GM13976 (cell line): Measurements from ENCODE around the gene GPRASP2.
"Not testable (repeated sequence)": the region's sequence is repeated elsewhere in the genome, so short reads cannot be mapped to it uniquely, and the experiment has no call there.

Experiments used
- DNase-seq: peaks from one replicate; pipeline ENCODE4 v3.0.0; 2012; ENCODE audit warnings: low spot score
- CTCF ChIP-seq: IDR thresholded peaks from 2 replicates; pipeline ENCODE4 v1.5.1; 2012; ENCODE audit warnings: borderline replicate concordance, mild to moderate bottlenecking; ENCODE audit not compliant: insufficient read depth; ENCODE audit errors: extremely low read depth, missing control alignments, control extremely low read depth
- in situ Hi-C: fragments of 300-500 bp; cut with MboI; formaldehyde crosslinking; loops from one replicate; pipeline ENCODE4 v1.12.0; 2022; ENCODE audit warnings: low sequenced_read_pairs, mixed read lengths, inconsistent platforms; ENCODE audit not compliant: unreplicated experiment

Gene GPRASP2

GRCh38 chrX:102715967-102716366 lies 3.7 kb downstream of the GPRASP2 start:
- in situ Hi-C loops: no loop called here
- no peak for DNase-seq
- TF ChIP-seq CTCF: no peak

DNA sequence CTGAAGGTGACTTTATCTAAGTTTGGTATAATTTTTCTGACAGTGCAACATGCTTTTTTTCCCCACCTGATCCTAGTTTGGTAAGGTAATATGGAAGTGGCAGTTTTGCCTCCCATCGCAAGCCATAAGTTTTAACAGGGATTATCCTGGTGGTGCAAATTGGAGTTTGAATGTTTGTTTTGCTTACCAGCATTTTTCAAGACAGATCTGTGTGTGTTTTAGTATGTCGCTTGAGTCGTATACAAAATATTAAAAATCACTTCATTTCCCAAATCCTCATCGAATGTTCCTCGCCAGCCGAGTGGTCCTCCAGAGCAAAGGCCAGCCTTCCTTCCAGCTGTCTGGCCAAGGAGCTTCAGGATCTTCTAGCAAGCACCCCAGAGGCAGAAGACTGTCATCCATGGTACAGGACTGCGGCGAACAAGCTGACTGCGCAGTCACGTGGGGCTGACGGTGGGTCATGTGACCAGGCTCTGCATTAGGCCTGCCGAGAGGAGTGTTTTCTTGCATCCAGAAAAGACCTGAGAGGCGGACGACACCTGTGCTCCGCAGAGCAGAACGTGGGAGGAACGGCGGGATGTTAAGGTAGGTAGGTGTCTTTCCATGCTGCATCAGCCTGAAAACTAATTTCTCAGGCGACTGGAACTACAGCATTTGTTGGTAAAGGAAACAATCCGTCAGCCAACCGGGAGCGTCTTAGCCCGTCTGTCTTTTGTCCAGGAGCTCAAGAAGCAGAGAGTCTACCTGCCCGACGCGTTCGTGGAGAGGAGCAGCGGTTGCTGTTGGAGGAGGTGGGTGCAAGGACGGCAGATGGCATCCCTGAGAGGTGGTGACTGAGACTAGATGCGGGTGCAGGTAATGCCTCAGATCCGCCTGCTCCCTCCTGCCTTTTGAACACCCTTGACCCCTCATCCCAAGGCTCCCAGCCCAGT lies 8.3 kb downstream of the GPRASP2 start, which contains the start of gene GPRASP3:
Gene GPRASP3, plus strand, starts transcription at position 507 of the 932 bp plus-strand sequence. CDS start 28,253 bp downstream, outside the sequence.
- DNase-seq: peak; percentile 56
- in situ Hi-C loops: loop anchor here (10.0 kb wide), 1 partner anchor 56 kb away; no protein-coding TSS in a partner anchor
- TF ChIP-seq CTCF: no peak

DNA sequence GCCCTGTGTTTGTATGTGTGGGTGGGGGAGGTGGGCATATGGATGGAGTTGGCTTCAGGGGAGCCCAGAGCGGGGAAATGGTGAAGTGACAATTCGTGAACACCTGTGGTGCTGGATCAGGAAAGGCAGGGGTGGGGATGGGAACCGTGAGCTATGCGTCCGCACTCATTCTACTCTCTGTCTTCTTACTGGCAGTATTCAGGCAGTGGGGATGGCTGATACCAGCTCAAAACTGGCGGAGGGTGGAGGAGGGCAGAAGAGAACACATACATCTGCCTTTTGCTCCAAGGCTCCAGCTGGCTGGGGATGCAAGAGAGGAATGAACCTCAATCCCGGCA lies 8.9 kb downstream of the GPRASP2 start:
- in situ Hi-C loops: loop anchor here (10.0 kb wide), 1 partner anchor 56 kb away; no protein-coding TSS in a partner anchor
- DNase-seq: not testable (repeated sequence)

DNA sequence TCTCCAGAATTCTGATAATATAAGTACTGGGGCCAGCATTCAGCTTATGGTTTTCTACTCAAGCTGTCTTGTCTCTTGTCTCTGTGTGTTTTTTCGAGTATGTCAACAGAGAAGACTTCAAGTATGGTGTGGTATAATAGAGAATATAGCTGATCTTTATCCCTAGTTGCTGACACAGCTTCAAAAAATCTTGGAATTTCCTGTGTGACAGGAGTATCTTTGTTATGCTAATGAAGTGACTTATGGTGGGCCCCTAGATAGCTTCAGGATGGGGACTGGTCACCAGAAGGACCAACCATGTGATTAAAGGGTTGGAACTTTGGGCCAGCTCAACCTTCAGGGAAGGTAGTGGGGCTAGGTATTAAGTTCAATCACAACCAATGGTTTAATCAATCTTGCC lies 11.2 kb downstream of the GPRASP2 start:
- no peak for TF ChIP-seq CTCF
- in situ Hi-C loops: loop anchor here (10.0 kb wide), 1 partner anchor 59 kb away; no protein-coding TSS in a partner anchor
- DNase-seq: no peak

- TF ChIP-seq CTCF: no peak
- in situ Hi-C loops: loop anchor here (10.0 kb wide), 1 partner anchor 63 kb away; no protein-coding TSS in a partner anchor
- DNase-seq: no peak
These were observed 15.5 kb downstream of the GPRASP2 start for GRCh38 chrX:102727761-102728160.

DNA sequence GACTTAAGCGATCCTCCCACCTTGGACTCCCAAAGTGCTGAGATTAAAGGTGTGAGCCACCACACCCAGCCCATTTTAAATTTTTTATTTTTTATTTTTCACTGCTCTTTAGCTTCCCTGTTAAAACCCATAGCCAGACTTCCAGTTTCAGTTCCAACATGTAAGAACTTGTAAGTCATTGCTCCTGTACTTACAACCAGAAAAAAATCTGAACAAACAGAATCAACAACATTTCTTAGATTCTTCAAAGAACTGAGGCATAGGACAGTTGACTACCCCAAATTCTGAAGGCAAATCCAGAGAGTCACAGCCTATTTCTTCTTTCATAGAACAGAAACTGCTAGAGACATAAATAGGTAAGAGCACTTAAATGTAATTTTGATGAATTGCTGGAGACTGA lies 16.4 kb downstream of the GPRASP2 start:
- in situ Hi-C loops: loop anchor here (10.0 kb wide), 1 partner anchor 64 kb away; no protein-coding TSS in a partner anchor
- no peak for DNase-seq
- TF ChIP-seq CTCF: no peak

DNA sequence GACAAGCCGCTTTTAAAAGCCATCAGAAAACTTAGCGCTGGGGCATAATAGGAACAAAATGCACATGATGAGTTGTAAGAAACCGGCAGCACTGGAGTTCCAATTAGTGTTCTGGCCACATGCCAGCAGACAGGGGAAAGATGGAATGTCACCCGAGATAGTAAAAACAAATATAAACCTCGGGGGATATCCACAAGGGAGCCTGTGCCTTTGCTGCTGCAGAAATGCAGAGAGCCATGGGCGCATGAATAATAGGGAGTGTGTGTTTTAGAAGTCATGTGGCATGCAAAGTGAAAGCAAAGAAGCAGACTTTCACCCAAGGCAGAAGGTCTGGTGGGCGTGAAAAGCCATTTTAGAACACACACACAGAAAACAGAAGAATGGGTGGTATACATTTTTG lies 27.4 kb downstream of the GPRASP2 start:
- no peak for TF ChIP-seq CTCF
- in situ Hi-C loops: no loop called here

More for the DNA sequence above, 27.4 kb downstream of the GPRASP2 start:
- no peak for DNase-seq
